ENCODE data around the gene UNC80.

GRCh38 chr2:209761566-209761965 is 10.1 kb upstream of the UNC80 start:
- TF ChIP-seq CTCF (conservative IDR thresholded peaks at IDR 0.05; ENCODE audit: low read depth, low read length), result no peak
- no peak for TF ChIP-seq FOS (IDR thresholded peaks at IDR 0.05; ENCODE audit: low read depth, low read length)
- no peak for TF ChIP-seq MAFK (IDR thresholded peaks at IDR 0.05; ENCODE audit: low read depth, low read length)
- no peak for TF ChIP-seq RAD21 (IDR thresholded peaks at IDR 0.05; ENCODE audit: low read length)
- TF ChIP-seq USF2 (IDR thresholded peaks at IDR 0.05; ENCODE audit: low read depth, low read length), result no peak
- TF ChIP-seq POLR2A (IDR thresholded peaks at IDR 0.05; ENCODE audit: low read depth, low read length), result no peak
- no peak for TF ChIP-seq CEBPB (IDR thresholded peaks at IDR 0.05; ENCODE audit: low read depth, low read length)
- TF ChIP-seq ELK1 (IDR thresholded peaks at IDR 0.05; ENCODE audit: borderline replicate concordance, low read depth, low read length), result no peak

All from IMR-90 (cell line).